GM11168 (cell line): ENCODE measurements around the gene SLC51B.
"Not testable (repeated sequence)": the region's sequence is repeated elsewhere in the genome, so short reads cannot be mapped to it uniquely, and the experiment has no call there.

Source experiments
- in situ Hi-C: fragments of 300-500 bp; cut with MboI; formaldehyde crosslinking; loops from one replicate; pipeline ENCODE4 v1.12.0; 2022; ENCODE audit warnings: low sequenced_read_pairs; ENCODE audit not compliant: unreplicated experiment

Gene SLC51B

GRCh38 chr15:65044724-65045481 is at the start of gene SLC51B:
Gene SLC51B, plus strand, starts transcription at chr15:65045387. Its CDS starts 4,618 bp downstream, at chr15:65050005.
- in situ Hi-C loops: no loop called here

GRCh38 chr15:64997066-64997465 is 48.1 kb upstream of the SLC51B start:
- in situ Hi-C loops: no loop called here

GRCh38 chr15:64997745-64998375 is 47.3 kb upstream of the SLC51B start:
- in situ Hi-C loops: no loop called here

GRCh38 chr15:65004993-65005392 is 40.2 kb upstream of the SLC51B start:
- in situ Hi-C loops: no loop called here

- in situ Hi-C loops: no loop called here
Measured at GRCh38 chr15:65006876-65007275, 38.3 kb upstream of the SLC51B start.

DNA sequence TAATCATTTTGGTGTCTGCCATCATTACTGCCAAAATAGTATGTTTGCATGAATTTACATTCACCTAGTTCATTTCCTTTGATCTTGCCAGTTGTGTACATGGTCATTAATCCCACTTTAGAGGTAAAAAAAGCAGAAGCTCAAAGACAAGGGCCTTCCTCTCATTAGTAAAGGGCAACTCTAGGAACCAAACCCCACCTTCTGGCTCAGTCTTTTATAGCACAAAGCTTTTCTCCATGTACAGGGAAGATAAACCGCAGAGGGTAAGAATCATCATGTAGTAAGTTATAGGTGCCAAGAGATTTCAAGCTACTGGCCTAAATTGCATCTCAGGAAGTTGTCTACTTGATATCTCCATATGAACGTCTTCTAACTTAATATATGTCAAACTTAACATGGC is 36.2 kb upstream of the SLC51B start:
- in situ Hi-C loops: no loop called here

DNA sequence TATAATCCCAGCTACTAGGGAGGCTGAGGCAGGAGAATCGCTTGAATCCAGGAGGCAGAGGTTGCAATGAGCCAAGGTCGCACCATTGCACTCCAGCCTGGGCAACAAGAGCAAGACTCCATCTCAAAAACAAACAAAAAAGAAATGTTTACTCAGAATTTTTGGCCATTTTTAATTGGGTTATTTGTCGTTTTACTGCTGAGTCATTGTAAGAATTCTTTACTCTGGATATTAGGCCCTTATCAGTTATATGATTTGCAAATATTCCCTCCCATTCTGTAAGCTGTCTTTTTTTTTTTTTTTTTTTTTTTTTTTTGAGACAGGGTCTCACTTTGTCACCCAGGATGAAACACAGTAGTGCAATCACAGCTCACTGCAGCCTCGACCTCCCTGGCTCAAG is 34.0 kb upstream of the SLC51B start:
- in situ Hi-C loops: not testable (repeated sequence)

DNA sequence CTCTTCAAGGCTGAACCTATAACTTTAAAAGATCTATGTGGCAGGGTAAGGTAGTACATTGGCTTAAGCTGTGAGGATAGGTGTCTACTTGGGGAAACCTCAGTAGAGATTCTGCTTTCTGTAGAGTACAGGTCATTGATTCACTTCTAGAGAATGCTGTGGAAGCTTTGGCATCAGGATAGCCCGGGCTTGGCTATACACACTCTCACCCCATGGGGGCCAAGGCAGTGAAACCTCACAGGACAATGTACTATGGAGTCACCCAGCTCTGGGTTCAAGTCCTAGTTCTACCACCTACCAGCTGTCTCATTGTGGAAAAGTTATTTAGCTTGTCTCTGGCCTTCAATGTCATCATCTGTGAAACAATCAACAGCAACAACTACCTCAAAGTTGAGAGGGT is 24.8 kb upstream of the SLC51B start:
- in situ Hi-C loops: no loop called here

GRCh38 chr15:65021488-65021887 is 23.7 kb upstream of the SLC51B start:
- in situ Hi-C loops: no loop called here

GRCh38 chr15:65026756-65027155 is 18.4 kb upstream of the SLC51B start:
- in situ Hi-C loops: no loop called here

GRCh38 chr15:65027593-65027992 is 17.6 kb upstream of the SLC51B start:
- in situ Hi-C loops: no loop called here

DNA sequence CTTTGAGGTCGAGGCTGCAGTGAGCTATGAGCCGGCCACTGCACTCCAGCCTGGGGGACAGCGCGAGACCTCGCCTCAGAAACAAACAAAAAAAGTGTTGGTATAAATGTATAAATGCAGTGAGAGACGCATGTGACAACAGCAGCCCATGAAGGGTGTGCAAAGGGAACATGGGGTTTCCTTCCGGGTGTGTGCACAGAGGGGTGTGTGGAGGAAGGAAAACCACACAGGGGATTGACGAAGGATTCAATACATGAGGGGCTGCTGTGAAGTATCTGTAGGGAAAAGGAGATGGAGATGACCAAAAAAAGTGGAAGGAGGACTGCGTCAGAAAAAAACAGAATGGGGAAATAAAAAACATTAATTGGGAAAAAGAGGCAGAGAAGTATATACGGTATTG is 16.8 kb upstream of the SLC51B start:
- in situ Hi-C loops: no loop called here

GRCh38 chr15:65028921-65029735 is 16.1 kb upstream of the SLC51B start, which contains the start of gene MTFMT:
Gene MTFMT, minus strand, starts transcription at chr15:65029639. Its CDS starts 26 bp downstream, at chr15:65029613.
- in situ Hi-C loops: no loop called here

GRCh38 chr15:65029736-65030208 is 15.4 kb upstream of the SLC51B start:
- in situ Hi-C loops: no loop called here

DNA sequence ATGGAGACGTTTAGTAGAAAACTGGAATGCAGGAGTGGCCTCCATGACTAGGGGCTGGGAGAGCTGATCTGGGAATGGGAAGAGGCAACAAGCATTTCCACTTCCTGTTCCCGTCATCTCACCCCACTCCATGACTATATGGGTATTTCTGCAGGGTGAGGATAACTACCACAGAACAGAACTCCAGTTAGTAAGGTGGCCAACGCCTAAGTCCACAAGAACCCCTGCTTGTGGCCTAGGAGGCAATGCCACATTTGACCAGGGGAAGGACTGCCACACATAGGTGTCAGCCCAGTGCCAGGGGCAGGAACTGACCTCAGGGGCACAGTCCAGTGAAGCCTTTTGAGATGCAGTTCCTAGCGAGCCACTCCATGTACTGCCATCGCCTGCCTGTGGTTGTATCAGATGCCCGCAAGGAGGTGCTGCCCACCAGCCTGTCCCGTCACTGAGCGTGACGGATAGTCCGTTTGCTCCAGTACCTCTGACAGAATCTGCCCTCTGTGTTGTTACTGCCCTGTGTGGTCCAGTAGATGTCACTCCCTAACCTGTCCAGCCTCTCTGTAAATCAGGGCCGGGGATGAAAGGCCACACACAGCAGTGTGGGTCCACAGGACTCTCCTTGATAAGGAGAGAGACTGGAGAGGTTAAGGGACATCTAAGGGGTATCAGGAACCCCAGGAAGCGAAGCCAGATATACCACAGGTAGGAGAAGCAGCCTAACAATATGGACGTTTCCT is 12.2 kb upstream of the SLC51B start:
- in situ Hi-C loops: no loop called here

DNA sequence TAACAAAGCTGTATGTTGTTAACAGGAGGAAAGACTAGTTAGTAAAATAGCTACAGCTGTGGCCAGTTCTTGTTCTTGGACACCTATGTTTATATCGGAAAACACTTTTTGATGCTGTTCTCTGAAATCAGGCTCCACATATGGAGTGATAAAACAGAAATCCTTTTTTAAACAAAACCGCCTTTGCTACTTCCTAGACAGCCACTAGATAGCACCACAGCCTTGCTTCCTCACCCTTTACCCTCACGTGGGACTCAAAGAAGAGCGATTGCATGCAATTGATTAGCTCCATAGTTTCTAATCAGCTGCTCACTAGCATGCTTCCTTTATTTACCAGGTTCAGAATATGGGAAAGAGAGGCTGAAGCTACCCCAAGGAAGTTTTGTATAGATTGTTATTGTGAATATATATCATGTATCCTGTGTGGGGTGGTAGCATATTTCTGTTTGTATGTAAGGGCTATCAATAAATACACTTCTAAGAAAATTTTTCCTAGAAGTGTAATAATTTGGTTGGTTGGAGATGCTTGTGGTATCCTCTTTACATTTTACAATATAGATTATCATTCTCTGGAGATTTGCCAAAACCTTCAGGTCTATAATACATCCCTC is 11.4 kb upstream of the SLC51B start:
- in situ Hi-C loops: no loop called here

DNA sequence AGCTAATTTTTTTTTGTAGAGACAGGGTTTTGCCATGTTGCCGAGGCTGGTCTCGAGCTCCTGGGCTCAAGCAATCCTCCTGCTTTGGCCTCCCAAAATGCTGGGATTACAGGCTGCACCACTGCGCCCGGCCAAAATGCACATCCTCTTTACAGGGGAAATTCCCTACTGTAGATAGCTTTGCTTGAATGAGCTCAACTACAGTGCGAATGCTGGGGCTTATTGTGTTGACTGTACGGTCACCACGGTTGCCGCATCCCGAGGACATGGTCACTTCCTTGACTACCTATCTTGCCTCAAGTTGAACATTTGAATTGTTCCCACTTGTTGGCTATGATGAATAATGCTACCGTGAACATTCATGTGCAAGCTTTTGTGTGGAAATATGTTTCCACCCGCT is 10.5 kb upstream of the SLC51B start:
- in situ Hi-C loops: no loop called here

DNA sequence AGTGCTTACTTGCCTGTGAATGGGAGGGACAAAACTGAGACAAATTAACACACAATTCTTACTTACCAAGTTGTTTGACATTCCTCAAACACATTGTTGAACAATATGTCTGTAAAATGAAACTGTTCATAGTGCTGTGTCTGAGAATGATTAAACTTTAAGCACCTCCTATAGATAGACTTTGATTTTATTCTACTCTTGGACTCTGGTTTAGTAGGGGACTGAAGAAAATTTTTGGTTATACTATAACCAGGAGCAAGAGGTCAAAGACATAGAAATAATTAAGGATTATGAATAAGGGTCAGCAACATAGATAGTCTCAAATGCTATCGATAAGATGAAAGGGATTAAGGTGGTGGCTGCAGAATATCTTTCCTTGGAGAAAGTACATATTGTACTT is 7.9 kb upstream of the SLC51B start:
- in situ Hi-C loops: no loop called here

DNA sequence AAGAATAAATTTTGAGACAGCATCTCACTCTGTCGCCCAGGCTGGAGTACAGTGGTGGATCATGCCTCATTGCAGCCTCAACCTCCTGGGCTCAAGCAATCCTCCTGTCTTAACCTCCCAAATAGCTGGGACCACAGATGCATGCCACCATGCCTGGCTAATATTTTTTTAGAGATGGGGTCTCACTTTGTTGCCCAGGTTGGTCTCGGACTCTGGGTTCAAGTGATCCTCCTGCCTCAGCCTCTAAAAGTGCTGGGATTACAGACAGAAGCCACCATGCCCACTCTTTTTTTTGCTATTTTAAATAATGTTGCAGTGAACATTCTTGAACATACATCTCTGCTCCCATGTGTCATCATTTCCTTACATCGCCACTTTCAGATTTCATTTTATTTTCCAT is 6.8 kb upstream of the SLC51B start:
- in situ Hi-C loops: no loop called here

DNA sequence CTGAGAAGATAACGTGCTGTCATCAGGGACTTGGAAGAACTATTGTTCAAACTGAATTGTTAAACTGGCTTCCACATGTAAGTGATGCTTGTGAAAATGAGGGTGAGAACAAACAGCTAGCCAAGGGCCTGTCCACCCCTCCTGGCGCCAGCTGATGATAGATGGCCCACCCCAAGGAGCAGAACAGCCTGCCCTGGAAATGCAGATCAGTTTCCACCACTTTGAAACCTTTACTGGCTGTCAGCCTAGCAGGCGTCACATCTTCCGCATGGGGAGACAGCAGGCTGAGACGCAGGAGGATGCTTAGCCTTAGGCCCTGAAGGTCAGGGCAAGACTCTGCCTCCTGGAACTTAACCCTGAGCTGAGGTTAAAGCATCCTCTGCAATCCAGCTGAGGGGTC is 6.4 kb upstream of the SLC51B start:
- in situ Hi-C loops: no loop called here
